Activated T-helper 9 cell treated with anti-CD3 and anti-CD28 coated beads, Interleukin-2, amount 50 U/mL, for 16 hours (primary cell): ENCODE measurements around the gene GAS5.
"Not testable (repeated sequence)": the region's sequence is repeated elsewhere in the genome, so short reads cannot be mapped to it uniquely, and the experiment has no call there.

Source experiments
- DNase-seq: peaks from one replicate; pipeline ENCODE4 v3.0.0-alpha.2; 2020; ENCODE audit warnings: low read depth

Gene GAS5

DNA sequence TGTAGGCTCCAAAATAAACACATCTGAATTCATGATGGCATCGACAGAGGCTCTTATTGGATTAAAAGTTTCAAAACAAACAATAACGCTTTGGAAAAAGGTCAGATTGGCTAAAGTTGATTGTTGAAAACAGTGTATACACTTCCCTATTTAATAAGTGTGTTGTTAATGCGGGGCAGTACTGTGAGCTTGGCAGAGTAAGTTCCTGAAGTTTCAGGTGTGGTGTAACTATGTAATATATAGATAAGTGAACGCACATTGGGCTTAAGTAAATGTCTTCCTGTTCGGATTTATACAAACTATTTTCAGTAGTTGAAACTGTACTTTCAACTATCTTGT lies 1.2 kb upstream of the GAS5 start:
- no peak for DNase-seq

DNA sequence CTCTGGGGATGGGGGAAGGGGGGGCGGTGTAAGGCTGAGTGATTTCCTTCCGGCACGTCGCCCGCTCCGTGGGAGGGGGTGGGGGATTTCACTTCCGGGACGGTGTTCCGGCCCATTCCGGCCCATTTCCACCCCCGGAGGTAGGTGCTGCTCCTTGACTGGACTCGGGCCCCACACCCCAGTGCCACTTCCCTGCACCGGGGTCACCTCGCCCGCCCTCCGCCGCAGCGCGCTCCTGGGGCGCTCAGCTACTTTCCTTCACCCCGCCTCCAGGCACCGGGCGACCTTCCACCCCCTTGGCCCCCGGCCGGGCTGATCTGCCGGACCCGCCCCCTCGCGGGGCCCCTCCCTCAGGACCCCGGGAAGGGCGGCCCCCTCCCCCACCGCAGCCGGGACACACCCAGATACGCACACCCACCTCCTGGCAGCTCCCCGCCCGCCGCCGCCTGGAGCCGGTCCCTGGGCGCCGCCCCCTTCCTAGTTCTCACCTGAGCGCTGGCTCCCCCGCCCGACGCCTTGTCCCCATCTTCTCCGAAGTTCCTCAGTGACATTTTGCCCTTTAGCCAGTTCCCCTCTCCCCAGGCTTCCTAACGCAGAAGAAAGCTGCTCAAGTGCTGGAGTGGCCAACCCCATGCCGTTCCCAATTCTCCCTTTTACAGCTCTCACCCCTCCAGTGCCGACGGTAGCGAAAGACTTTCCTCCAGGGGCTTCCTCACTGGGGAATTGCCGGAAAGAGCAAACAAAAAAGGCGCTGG lies 654 bp upstream of the GAS5 start, which contains the start of gene ZBTB37:
Gene ZBTB37 (plus strand): TSS at position 115 of the 755 bp plus-strand sequence. CDS start 1,846 bp downstream, outside the sequence.
- DNase-seq = peak; percentile 90

- DNase-seq = peak; percentile 10
Measured at GRCh38 chr1:173867141-173867752, 542 bp downstream of the GAS5 start.

- DNase-seq = no peak
Measured at GRCh38 chr1:173866413-173867115, 1.2 kb downstream of the GAS5 start.

DNA sequence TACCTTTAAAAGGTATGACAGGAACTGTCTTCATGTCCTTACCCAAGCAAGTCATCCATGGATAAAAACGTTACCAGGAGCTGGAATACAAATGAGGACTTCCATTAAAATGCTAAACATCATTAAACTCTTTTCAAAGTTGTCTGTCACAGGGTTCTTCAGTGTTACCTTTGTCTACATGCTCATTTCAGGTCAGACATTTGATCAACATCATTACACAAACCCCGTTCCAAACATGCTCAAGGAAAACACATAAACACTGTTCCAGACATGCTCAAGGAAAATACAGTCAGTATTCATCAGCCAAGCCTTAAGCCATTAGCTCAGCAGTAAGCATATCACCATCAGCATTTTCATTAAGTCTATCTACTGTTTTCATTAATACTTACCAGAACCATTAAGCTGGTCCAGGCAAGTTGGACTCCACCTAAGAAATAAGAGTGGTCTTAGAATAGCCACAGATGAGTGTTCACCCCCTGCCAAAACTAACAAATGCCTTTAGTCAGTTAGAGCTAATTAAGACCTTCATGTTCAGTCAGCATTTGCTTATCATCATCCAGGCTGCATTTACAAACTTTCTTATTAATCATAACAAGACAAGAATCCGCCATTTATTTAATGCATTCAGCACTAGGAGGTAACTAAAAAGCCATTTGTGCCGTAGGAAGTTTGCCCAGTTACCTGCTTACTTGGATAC lies 2.2 kb downstream of the GAS5 start:
- no peak for DNase-seq

GRCh38 chr1:173864179-173864867 lies 3.5 kb downstream of the GAS5 start:
- DNase-seq = no peak

DNA sequence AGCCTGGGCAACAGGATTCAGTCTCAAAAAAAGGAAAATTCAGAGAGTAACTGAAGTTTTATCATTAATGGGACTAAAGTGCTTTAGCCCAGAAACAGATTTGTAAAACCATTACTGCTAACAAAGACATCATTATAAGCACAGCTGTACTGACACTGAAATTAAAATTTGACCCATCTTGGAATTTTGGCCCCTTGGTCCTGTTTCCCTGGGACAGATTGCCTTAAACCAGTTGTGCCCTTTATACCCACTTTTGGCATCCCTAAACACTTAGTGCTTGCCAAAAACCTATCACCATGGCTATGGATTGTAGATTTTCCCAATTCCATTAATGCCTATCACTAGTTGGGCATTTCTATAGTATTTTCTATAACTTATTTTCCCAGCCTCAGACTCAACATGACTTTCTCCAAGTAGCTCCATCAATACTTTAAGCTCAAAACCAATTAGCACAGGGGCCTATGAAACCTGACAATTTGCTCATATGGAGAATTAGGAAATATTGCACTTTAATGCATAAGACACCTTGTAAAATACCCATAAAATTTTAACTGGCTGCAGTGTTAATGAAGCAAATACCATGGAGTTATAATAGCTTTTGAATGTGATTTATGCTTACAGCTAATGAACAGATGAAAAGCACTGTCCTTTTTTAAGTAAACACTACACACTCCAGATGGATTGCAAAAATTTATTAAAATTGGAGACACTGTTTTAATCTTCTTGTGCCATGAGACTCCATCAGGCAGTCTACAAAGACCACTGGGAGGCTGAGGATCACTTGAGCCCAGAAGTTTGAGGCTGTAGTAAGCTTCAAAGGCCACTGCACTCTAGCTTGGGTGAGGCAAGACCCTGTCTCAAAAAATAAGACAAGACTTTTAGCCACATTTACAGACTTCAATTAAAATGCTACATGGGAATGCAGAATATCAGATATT lies 4.3 kb downstream of the GAS5 start:
- DNase-seq = no peak

DNA sequence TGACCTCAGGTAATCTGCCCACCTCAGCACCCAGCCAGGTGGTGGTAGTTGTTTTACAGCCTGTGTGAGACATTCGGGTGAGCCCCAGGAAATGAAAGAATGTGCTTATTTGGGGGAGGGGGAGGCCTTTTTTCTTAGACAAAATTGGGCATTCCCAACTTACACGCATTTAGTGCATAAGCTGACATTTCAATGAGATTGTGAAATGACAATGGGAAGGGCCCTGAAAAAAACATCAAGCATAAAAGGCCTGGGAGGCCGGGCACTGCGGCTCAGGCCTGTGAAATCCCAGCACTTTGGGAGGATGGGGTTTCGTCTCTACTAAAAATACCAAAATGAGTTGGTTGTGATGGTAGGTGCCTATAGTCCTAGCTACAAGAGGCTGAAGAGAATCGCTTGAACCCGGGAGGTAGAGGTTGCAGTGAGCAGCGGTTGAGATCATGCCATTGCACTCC lies 5.0 kb downstream of the GAS5 start:
- DNase-seq = no peak

DNA sequence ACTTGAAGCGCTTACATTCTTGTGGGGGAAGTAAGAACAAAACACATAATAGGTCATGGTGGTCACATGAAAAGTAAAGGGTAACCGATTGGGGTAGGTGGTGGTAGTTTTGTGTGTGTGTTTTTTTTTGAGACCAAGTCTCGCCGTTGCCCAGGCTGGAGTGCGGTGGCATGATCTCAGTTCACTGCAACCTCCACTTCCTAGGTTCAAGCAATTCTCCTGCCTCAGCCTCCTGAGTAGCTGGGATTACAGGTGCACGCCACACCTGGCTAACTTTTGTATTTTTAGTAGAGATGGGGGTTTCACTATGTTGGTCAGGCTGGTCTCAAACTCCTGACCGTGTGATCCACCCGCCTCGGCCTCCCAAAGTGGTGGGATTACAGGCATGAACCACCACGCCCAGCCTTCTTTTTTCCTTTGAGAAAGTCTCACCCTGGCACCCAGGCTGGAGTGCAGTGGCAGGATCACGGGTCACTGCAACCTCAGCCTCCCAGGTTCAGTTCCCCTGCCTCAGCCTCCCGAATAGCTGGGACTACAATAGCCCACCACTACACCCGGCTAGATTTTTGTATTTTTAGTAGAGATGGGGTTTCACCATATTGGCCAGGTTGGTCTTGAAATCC lies 5.5 kb downstream of the GAS5 start:
- DNase-seq = not testable (repeated sequence)

DNA sequence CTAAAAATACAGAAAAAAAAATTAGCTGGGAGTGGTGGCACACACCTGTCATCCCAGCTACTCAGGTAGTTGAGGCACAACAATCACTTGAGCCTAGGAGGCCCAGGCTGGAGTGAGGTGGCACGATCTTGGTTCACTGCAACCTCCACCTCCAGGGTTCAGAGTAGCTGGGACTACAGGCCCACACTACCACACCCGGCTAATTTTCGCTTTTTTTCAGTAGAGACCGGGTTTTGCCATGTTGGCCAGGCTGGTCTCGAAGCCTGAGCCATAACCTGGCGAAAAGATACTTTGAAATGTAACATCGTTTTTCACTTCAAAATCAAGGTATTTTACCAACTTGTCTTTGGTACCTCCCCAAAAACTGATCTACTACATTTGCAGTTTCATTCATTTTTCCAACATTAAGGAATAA lies 6.1 kb downstream of the GAS5 start:
- DNase-seq = no peak

DNA sequence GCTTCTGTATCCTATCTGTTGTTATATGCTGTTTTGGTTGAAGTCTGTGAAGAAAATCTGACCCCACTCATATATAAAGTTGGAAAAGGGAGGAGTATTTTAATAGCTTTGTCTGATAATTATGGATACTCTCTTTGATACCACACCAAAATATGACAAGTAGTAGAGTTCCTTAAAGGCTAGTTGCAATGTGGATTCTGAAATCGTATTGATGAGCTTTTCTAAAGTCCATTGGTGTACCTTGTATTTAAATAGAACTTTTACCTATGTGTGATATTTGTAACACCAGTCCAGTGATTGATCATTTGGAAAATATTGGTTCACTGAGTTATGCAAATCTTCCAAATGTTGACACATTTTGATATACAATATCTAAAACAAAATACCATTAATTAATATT lies 7.7 kb downstream of the GAS5 start:
- no peak for DNase-seq

- DNase-seq = not testable (repeated sequence)
Measured at GRCh38 chr1:173859547-173859946, 8.2 kb downstream of the GAS5 start.

- DNase-seq = no peak
Measured at GRCh38 chr1:173857363-173857917, 10.3 kb downstream of the GAS5 start.

GRCh38 chr1:173856903-173857302 lies 10.9 kb downstream of the GAS5 start:
- no peak for DNase-seq

DNA sequence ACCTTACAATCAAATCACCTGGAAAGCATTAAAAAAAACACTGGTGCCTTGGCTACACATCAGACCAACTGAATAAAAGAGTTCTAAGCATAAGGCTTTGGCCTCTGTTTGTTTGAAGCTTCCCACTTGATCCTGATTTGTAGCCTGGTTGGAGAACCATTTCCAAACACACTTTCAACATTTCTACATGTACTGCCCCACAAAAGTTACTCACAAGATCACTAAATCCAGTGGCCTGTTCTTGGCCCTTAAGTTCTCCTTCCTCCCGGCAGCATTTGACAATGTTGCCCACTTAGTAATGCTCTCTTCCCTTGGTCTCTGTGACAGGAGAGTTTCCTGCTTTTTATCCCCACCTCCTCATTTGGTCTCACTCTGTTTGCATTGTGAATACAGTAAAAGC lies 11.8 kb downstream of the GAS5 start:
- DNase-seq = no peak

DNA sequence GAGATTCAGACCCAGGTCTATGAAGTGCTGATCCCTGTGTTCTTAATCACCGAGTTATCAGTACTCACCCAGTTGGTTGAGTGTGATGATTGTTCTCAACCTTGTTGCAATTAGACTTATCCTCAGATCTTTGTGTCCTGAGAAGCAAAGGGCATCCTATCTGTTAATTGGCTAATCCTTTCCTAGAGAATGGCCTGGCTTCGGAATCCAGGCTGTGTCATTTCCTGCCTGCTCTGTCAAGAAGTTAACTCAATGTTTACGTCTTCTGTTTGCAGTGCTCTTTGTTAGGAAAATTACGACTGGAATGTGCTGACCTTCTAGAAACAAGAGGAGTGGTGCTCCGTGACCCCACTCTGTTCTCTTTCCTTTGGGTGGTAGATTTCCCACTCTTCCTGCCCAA lies 14.7 kb downstream of the GAS5 start:
- DNase-seq = no peak

DNA sequence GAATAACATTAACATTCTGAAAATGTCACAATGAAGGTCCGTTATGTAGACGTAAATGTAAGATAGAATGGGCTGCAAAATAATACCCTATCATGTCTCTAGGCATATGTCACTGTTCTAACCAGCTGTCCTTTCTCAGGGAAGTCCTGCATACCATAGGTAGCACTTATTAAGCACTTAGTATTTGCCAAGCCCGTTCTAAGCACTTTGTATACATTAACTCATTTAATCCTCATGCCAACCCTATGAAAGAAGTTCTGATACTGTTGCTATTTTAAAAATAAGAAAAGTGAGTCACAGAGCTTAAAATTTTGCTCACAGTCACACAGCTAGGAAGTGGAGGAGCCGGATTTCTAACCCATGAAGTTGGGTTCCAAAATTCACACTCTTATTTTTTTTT lies 15.7 kb downstream of the GAS5 start:
- DNase-seq = no peak

GRCh38 chr1:173832748-173833147 lies 35.0 kb downstream of the GAS5 start:
- DNase-seq = no peak

DNA sequence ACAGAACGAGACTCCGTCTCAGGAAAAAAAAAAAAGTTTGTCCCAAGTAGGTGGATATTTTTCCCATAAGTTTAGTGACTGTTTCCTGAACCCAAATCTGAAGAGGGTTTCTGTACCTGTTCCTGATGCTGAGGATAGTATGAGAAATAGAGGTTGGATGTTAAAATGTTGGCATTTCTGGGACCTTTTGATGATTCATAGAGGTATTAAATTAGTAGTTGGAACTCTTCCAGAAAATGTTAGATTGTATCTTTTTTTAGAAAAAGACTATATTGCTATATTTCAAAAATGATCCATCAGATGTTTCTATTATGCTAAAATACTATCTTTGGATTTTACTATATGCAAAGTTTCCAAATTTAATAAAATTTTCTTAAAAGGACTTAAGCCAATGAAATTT lies 40.2 kb downstream of the GAS5 start:
- no peak for DNase-seq
